HEK293T (cell line): ENCODE results near the gene ANO10.

ENCODE experiments used
- CTCF ChIA-PET: fragments of 350-600 bp; formaldehyde crosslinking; extraction: SDS; loops from one replicate; lab custom pipeline; 2021; ENCODE audit warnings: antibody characterized with exemption, inconsistent platforms; lab: Yijun Ruan, JAX
- POLR2A ChIA-PET: fragments of 350-600 bp; formaldehyde crosslinking; extraction: SDS; loops from one replicate; lab custom pipeline; 2020; ENCODE audit warnings: antibody characterized with exemption, inconsistent platforms; lab: Yijun Ruan, JAX
- DNase-seq: peaks from one replicate; pipeline ENCODE4 v3.0.0; 2012; ENCODE audit warnings: mixed read lengths; ENCODE audit errors: extremely low spot score
- ARNT ChIP-seq: fragments of 450-650 bp; IDR thresholded peaks from 2 replicates; pipeline ENCODE4 v1.6.1; 2017; ENCODE audit warnings: mild to moderate bottlenecking
- BHLHE40 ChIP-seq: fragments of 450-650 bp; IDR thresholded peaks from 2 replicates; pipeline ENCODE4 v1.6.1; 2016; ENCODE audit warnings: mild to moderate bottlenecking, moderate library complexity, borderline replicate concordance
- CTBP1 ChIP-seq: fragments of 450-650 bp; IDR thresholded peaks from 2 replicates; pipeline ENCODE4 v1.6.1; 2016; ENCODE audit warnings: borderline replicate concordance
- ELF4 ChIP-seq: fragments of 450-650 bp; IDR thresholded peaks from 2 replicates; pipeline ENCODE4 v1.6.1; 2017; ENCODE audit warnings: antibody characterized with exemption
- FOXA1 ChIP-seq: fragments of 450-650 bp; IDR thresholded peaks from 2 replicates; pipeline ENCODE4 v1.6.1; 2016; ENCODE audit warnings: mild to moderate bottlenecking
- FOXK2 ChIP-seq: fragments of 450-650 bp; IDR thresholded peaks from 2 replicates; pipeline ENCODE4 v1.6.1; 2016; ENCODE audit warnings: mild to moderate bottlenecking
- FOXM1 ChIP-seq: fragments of 450-650 bp; IDR thresholded peaks from 2 replicates; pipeline ENCODE4 v1.6.1; 2017; ENCODE audit warnings: mild to moderate bottlenecking, borderline replicate concordance
- HDGF ChIP-seq: fragments of 450-650 bp; IDR thresholded peaks from 2 replicates; pipeline ENCODE4 v1.6.1; 2017; ENCODE audit warnings: antibody characterized with exemption, borderline replicate concordance
- L3MBTL2 ChIP-seq: fragments of 450-650 bp; conservative IDR thresholded peaks from 2 replicates; pipeline ENCODE4 v1.6.1; 2016; ENCODE audit warnings: mild to moderate bottlenecking
- LEF1 ChIP-seq: fragments of 450-650 bp; IDR thresholded peaks from 2 replicates; pipeline ENCODE4 v1.6.1; 2017; ENCODE audit warnings: mild to moderate bottlenecking, borderline replicate concordance
- NFRKB ChIP-seq: fragments of 450-650 bp; IDR thresholded peaks from 2 replicates; pipeline ENCODE4 v1.6.1; 2016; ENCODE audit warnings: mild to moderate bottlenecking, moderate library complexity
- PKNOX1 ChIP-seq: fragments of 450-650 bp; IDR thresholded peaks from 2 replicates; pipeline ENCODE4 v1.6.1; 2016
- SP1 ChIP-seq: fragments of 450-650 bp; IDR thresholded peaks from 2 replicates; pipeline ENCODE4 v1.6.1; 2017
- SUZ12 ChIP-seq: fragments of 450-650 bp; IDR thresholded peaks from 2 replicates; pipeline ENCODE4 v1.6.1; 2016; ENCODE audit warnings: mild to moderate bottlenecking
- TARDBP ChIP-seq: fragments of 450-650 bp; IDR thresholded peaks from 2 replicates; pipeline ENCODE4 v1.6.1; 2016
- ZNF384 ChIP-seq: fragments of 450-650 bp; IDR thresholded peaks from 2 replicates; pipeline ENCODE4 v1.6.1; 2016

The ANO10 gene

GRCh38 chr3:43378066-43378935 is 243.5 kb downstream of the ANO10 start:
- DNase-seq = peak; percentile 49

GRCh38 chr3:43373560-43373928 is 248.3 kb downstream of the ANO10 start:
- no peak for DNase-seq
- ChIA-PET CTCF (interaction anchor here (1.2 kb wide), 1 partner anchor 253 kb away, joined by 3 read pairs; no protein-coding TSS in a partner anchor), POLR2A (no interaction called here)
- TF ChIP-seq ARNT (no peak), ELF4 (no peak), TARDBP (no peak), SP1 (no peak), FOXK2 (no peak), SUZ12 (no peak)

More at GRCh38 chr3:43378066-43378935, 243.5 kb downstream of the ANO10 start:
- TF ChIP-seq CTBP1 (no peak), ARNT (no peak), NFRKB (no peak), SUZ12 (no peak), FOXM1 (no peak), ZNF384 (no peak), BHLHE40 (no peak), ELF4 (no peak)
- CTCF ChIA-PET = interaction anchor here (0.8 to 1.6 kb wide), 2 partner anchors 11 to 216 kb away, joined by 4 read pairs; no protein-coding TSS in a partner anchor
- POLR2A ChIA-PET = interaction anchor here (0.6 kb wide), 1 partner anchor 91 kb away, joined by 3 read pairs; no protein-coding TSS in a partner anchor

- ChIA-PET POLR2A (no interaction called here), CTCF (interaction anchor here (1.2 kb wide), 1 partner anchor 253 kb away, joined by 3 read pairs; no protein-coding TSS in a partner anchor)
- no peak for DNase-seq
- no peak for TF ChIP-seq L3MBTL2
- TF ChIP-seq SUZ12 = no peak
- TF ChIP-seq NFRKB = no peak
- TF ChIP-seq HDGF = no peak
- no peak for TF ChIP-seq FOXA1
- no peak for TF ChIP-seq TARDBP
Observed at GRCh38 chr3:43372809-43373559, 248.8 kb downstream of the ANO10 start.

GRCh38 chr3:43372007-43372740 is 249.6 kb downstream of the ANO10 start:
- POLR2A ChIA-PET = no interaction called here
- no peak for DNase-seq
- TF ChIP-seq TARDBP = no peak
- no peak for TF ChIP-seq SUZ12
- no peak for TF ChIP-seq LEF1
- no peak for TF ChIP-seq FOXK2
- no peak for TF ChIP-seq FOXM1
- no peak for TF ChIP-seq NFRKB
- TF ChIP-seq SP1 = no peak
- no peak for TF ChIP-seq HDGF
- CTCF ChIA-PET = no interaction called here

GRCh38 chr3:43371494-43371893 is 250.3 kb downstream of the ANO10 start:
- POLR2A ChIA-PET = no interaction called here

GRCh38 chr3:43370293-43370980 is 251.4 kb downstream of the ANO10 start:
- ChIA-PET CTCF (no interaction called here), POLR2A (no interaction called here)
- DNase-seq = no peak
- no peak for TF ChIP-seq L3MBTL2
- TF ChIP-seq FOXK2 = no peak
- TF ChIP-seq ZNF384 = no peak
- no peak for TF ChIP-seq NFRKB
- TF ChIP-seq LEF1 = no peak
- no peak for TF ChIP-seq ELF4
- TF ChIP-seq CTBP1 = no peak
- TF ChIP-seq PKNOX1 = no peak
- no peak for TF ChIP-seq FOXM1
- no peak for TF ChIP-seq TARDBP
- TF ChIP-seq SUZ12 = no peak
- TF ChIP-seq HDGF = no peak
- no peak for TF ChIP-seq BHLHE40
- no peak for TF ChIP-seq FOXA1
- TF ChIP-seq SP1 = no peak
- no peak for TF ChIP-seq ARNT

More at GRCh38 chr3:43371494-43371893, 250.3 kb downstream of the ANO10 start:
- TF ChIP-seq LEF1 = no peak
- no peak for TF ChIP-seq FOXM1
- no peak for TF ChIP-seq SUZ12
- no peak for TF ChIP-seq SP1
- TF ChIP-seq ARNT = no peak
- TF ChIP-seq CTBP1 = no peak
- no peak for TF ChIP-seq NFRKB
- no peak for TF ChIP-seq FOXK2
- CTCF ChIA-PET = no interaction called here
- DNase-seq = no peak
